PC-3 (cell line): ENCODE measurements around the gene FZD10. TPM values are rescaled to one million over a fixed set of nuclear protein-coding genes. Genes with fewer than 3 reads are reported as not detected.

ENCODE experiments used
- ATAC-seq: fragments of 200-7000 bp; cut with Tn5 transposase; 2 replicates; pipeline ENCODE4 v1.9.1; 2020; ENCODE audit warnings: mild to moderate bottlenecking, moderate library complexity
- BruUV-seq: library from RNA; stranded (reverse); fragments of 400-500 nt; replicated peaks from 2 replicates; lab custom pipeline; 2021; lab: Mats Ljungman, UMichigan
- CTCF ChIA-PET: fragments of 300-600 bp; sonication (Branson Sonifier 250); formaldehyde crosslinking; loops from one replicate; lab custom pipeline; 2022; ENCODE audit warnings: antibody characterized with exemption; lab: Charles Lee
- POLR2A ChIA-PET: fragments of 300-600 bp; sonication (Branson Sonifier 250); formaldehyde crosslinking; loops from one replicate; lab custom pipeline; 2022; ENCODE audit warnings: antibody characterized with exemption; ENCODE audit not compliant: unreplicated experiment; lab: Charles Lee
- DNase-seq: peaks from one replicate; pipeline ENCODE4 v3.0.0-alpha.2; 2015
- H2AFZ ChIP-seq: fragments of 300-600 bp; sonication (generic); 2 replicates; pipeline ENCODE4 v1.6.0; 2016; ENCODE audit warnings: antibody characterized with exemption, low read length
- H3F3A ChIP-seq: fragments of 300-600 bp; sonication (generic); one replicate; pipeline ENCODE4 v1.6.0; 2017; ENCODE audit warnings: antibody characterized with exemption, low read length, control low read depth, mild to moderate bottlenecking; ENCODE audit not compliant: unreplicated experiment
- H3K27ac ChIP-seq: fragments of 300-600 bp; sonication (generic); 2 replicates; pipeline ENCODE4 v1.5.1; 2016; ENCODE audit warnings: mild to moderate bottlenecking, low read length
- H3K27me3 ChIP-seq: fragments of 300-600 bp; sonication (generic); 2 replicates; pipeline ENCODE4 v1.6.1; 2016; ENCODE audit warnings: low read length, mixed read lengths
- H3K36me3 ChIP-seq: fragments of 300-600 bp; sonication (generic); 2 replicates; pipeline ENCODE4 v1.6.1; 2016; ENCODE audit warnings: low read depth, mixed run types, low read length, mixed read lengths
- H3K4me1 ChIP-seq: fragments of 300-600 bp; sonication (generic); 2 replicates; pipeline ENCODE4 v1.5.1; 2016; ENCODE audit warnings: low read length; ENCODE audit not compliant: insufficient read depth
- H3K4me2 ChIP-seq: fragments of 300-600 bp; sonication (generic); 2 replicates; pipeline ENCODE4 v1.6.0; 2016; ENCODE audit warnings: low read length
- H3K4me3 ChIP-seq: fragments of 300-600 bp; sonication (generic); 2 replicates; pipeline ENCODE4 v1.5.1; 2016; ENCODE audit warnings: mild to moderate bottlenecking, low read length, mixed read lengths
- H3K79me2 ChIP-seq: fragments of 300-600 bp; sonication (generic); 2 replicates; pipeline ENCODE4 v1.6.1; 2017; ENCODE audit warnings: low read length, mixed read lengths
- H3K9ac ChIP-seq: fragments of 300-600 bp; sonication (generic); 2 replicates; pipeline ENCODE4 v1.6.0; 2016; ENCODE audit warnings: mild to moderate bottlenecking, low read length
- H3K9me2 ChIP-seq: fragments of 300-600 bp; sonication (generic); replicated peaks from 2 replicates; pipeline ENCODE4 v1.6.1; 2016; ENCODE audit warnings: mixed run types, low read length, mixed read lengths
- H3K9me3 ChIP-seq: fragments of 300-600 bp; sonication (generic); 2 replicates; pipeline ENCODE4 v1.6.1; 2016; ENCODE audit warnings: low read length, mixed read lengths
- H4K20me1 ChIP-seq: fragments of 300-600 bp; sonication (generic); 2 replicates; pipeline ENCODE4 v1.6.1; 2016; ENCODE audit warnings: low read length, mixed read lengths
- EZH2 ChIP-seq: fragments of 300-600 bp; sonication (generic); IDR thresholded peaks from one replicate; pipeline ENCODE4 v1.6.1; 2017; ENCODE audit warnings: antibody characterized with exemption, mild to moderate bottlenecking, low read length; ENCODE audit not compliant: unreplicated experiment
- EZH2phosphoT487 ChIP-seq: fragments of 300-600 bp; sonication (generic); IDR thresholded peaks from 2 replicates; pipeline ENCODE4 v1.6.1; 2018; ENCODE audit warnings: mild to moderate bottlenecking, antibody characterized with exemption, low read length, borderline replicate concordance
- intact Hi-C: fragments of 100-400 bp; cut with micrococcal nuclease; formaldehyde crosslinking; loops from 2 replicates; pipeline ENCODE4 v1.9.0; 2023
- total RNA-seq: library from RNA; depleted of rRNA; stranded (reverse); fragments of >200 nt; gene quantifications from 2 replicates; pipeline ENCODE4 v1.2.3, GENCODE V29; 2014
- TF ChIP-seq, protein P1 (sequence below): fragments of 300-600 bp; sonication (generic); conservative IDR thresholded peaks from 2 replicates; pipeline ENCODE4 v1.5.1; 2017; ENCODE audit warnings: antibody characterized with exemption, low read depth, mild to moderate bottlenecking, low read length

The FZD10 gene
- total RNA-seq, 1 experiment from 2014 or later = not detected

DNA sequence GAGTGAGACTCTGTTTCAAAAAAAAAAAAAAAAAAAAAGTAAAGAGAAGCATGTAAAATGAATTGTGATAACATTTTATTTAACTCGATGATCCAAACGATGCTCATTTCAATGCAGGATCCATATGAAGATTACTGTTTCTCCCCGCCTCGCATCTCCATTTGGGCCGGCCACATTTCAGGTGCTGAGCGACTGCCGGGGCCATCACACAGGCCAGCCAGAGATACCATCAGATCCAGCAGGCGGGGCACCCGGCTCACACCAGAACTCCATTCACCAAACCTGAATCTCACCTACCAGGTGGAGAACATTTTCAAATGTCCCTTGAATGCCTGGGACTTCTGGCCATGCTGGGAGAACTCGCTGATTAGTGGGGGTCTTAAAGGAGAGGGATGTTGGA, 18.0 kb upstream of the FZD10 start:
- no peak overlapping the region for H3K4me3 ChIP-seq
- H3K9ac ChIP-seq = no peak overlapping the region
- no peaks in the 10 kb centered on the region for H3K4me1 ChIP-seq
- CTCF ChIA-PET = no interaction called here
- H3K27me3 ChIP-seq = peaks cover 65% of the 10 kb centered on the region
- H4K20me1 ChIP-seq = no peaks in the 10 kb centered on the region
- intact Hi-C loops = no loop called here
- TF ChIP-seq, protein P1, sequence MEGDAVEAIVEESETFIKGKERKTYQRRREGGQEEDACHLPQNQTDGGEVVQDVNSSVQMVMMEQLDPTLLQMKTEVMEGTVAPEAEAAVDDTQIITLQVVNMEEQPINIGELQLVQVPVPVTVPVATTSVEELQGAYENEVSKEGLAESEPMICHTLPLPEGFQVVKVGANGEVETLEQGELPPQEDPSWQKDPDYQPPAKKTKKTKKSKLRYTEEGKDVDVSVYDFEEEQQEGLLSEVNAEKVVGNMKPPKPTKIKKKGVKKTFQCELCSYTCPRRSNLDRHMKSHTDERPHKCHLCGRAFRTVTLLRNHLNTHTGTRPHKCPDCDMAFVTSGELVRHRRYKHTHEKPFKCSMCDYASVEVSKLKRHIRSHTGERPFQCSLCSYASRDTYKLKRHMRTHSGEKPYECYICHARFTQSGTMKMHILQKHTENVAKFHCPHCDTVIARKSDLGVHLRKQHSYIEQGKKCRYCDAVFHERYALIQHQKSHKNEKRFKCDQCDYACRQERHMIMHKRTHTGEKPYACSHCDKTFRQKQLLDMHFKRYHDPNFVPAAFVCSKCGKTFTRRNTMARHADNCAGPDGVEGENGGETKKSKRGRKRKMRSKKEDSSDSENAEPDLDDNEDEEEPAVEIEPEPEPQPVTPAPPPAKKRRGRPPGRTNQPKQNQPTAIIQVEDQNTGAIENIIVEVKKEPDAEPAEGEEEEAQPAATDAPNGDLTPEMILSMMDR = no peak
- TF ChIP-seq EZH2phosphoT487 (no peak), EZH2 (no peak)
- no peaks in the 10 kb centered on the region for H3K36me3 ChIP-seq
- no peak overlapping the region for H3K4me2 ChIP-seq
- ATAC-seq = no peak
- no peak overlapping the region for H3K27ac ChIP-seq
- POLR2A ChIA-PET = no interaction called here
- no peaks in the 10 kb centered on the region for H3K9me2 ChIP-seq
- H3F3A ChIP-seq = no peaks in the 10 kb centered on the region
- no peaks in the 10 kb centered on the region for H3K79me2 ChIP-seq
- no peaks in the 10 kb centered on the region for H3K9me3 ChIP-seq
- no peak overlapping the region for H2AFZ ChIP-seq
- BruUV-seq = no TSS peak
- no peak for DNase-seq

DNA sequence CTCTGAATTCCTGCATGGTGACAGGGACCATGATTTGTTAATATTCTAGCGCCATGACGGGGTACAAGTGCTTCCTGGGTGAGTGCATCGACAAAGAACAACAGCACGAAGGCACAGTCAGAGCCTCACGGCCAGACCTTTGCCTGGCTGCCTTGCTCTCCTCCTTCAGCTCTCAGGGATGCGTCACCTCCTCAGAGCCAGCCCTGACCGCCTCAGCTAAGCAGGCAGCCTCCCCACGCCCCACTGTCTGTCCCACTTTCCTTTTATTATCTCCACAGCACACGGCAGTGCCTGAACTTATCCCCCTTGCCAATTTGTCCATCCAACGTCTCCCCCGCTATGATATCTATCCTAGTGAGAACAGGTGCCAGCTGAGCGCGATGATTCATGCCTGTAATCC, 16.5 kb upstream of the FZD10 start:
- no peak overlapping the region for H3K27ac ChIP-seq
- intact Hi-C loops = no loop called here
- no peaks in the 10 kb centered on the region for H3K9me3 ChIP-seq
- ChIA-PET CTCF (no interaction called here), POLR2A (no interaction called here)
- H3K9ac ChIP-seq = no peak overlapping the region
- H3K9me2 ChIP-seq = no peaks in the 10 kb centered on the region
- ATAC-seq (no peak), DNase-seq (no peak)
- H3K79me2 ChIP-seq = no peaks in the 10 kb centered on the region
- no TSS peak for BruUV-seq
- H2AFZ ChIP-seq = no peak overlapping the region
- no peaks in the 10 kb centered on the region for H4K20me1 ChIP-seq
- no peak for TF ChIP-seq EZH2
- TF ChIP-seq, protein P1 = no peak
- no peak for TF ChIP-seq EZH2phosphoT487
- no peaks in the 10 kb centered on the region for H3F3A ChIP-seq
- H3K4me3 ChIP-seq = no peak overlapping the region
- H3K27me3 ChIP-seq = peaks cover 61% of the 10 kb centered on the region
- H3K36me3 ChIP-seq = no peaks in the 10 kb centered on the region
- H3K4me2 ChIP-seq = no peak overlapping the region
- H3K4me1 ChIP-seq = no peaks in the 10 kb centered on the region

DNA sequence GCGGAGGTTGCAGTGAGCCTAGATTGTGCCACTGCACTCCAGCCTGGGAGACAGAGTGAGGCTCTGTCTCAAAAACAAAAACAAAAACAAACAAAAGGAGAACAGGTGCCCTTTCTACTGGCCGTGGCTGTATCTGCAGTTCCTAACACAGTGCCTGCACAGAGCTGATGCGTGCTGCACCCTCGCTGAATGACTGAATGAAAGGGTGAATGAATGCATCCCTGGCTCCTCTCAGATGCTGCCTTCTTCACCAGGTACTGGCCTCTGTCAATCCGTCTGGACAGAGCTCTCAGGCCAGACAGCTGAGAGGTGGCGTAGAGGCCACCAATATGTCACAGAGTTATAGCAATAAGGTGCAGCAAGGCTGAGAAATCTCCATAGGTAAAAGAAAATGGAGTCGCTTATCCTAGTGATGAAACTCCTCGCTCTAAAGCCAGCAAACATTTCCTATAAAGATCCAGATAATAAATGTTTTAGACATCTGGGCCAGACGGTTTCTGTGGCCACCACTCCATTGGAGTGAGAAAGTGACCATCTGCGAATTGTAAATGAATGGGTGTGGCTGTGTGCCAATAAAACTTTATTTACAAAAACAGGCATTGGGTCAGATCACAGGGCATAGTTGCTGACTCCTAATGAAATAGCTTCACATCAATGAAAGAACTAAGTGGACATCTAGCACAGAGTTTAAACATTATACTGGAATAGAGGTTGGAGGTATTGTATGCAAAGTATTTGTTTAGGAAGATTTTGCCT, 15.9 kb upstream of the FZD10 start:
- H3K36me3 ChIP-seq = no peaks in the 10 kb centered on the region
- H3K27ac ChIP-seq = no peak overlapping the region
- no peaks in the 10 kb centered on the region for H3F3A ChIP-seq
- no peak overlapping the region for H3K9ac ChIP-seq
- ChIA-PET CTCF (no interaction called here), POLR2A (no interaction called here)
- no peaks in the 10 kb centered on the region for H3K9me2 ChIP-seq
- DNase-seq = no peak
- no peaks in the 10 kb centered on the region for H4K20me1 ChIP-seq
- intact Hi-C loops = no loop called here
- H3K9me3 ChIP-seq = no peaks in the 10 kb centered on the region
- H2AFZ ChIP-seq = no peak overlapping the region
- peaks cover 54% of the 10 kb centered on the region for H3K27me3 ChIP-seq
- TF ChIP-seq EZH2phosphoT487 (no peak), EZH2 (no peak)
- TF ChIP-seq, protein P1 = no peak
- no peak overlapping the region for H3K4me2 ChIP-seq
- no peaks in the 10 kb centered on the region for H3K79me2 ChIP-seq
- BruUV-seq = no TSS peak
- H3K4me3 ChIP-seq = no peak overlapping the region
- no peaks in the 10 kb centered on the region for H3K4me1 ChIP-seq
- no peak for ATAC-seq
